ENCODE data around the gene GOSR1. TPM values are rescaled to one million over a fixed set of nuclear protein-coding genes. Genes with fewer than 3 reads are reported as not detected.
"Not testable (repeated sequence)": the region's sequence is repeated elsewhere in the genome, so short reads cannot be mapped to it uniquely, and the experiment has no call there.

The GOSR1 gene
- polyA plus RNA-seq, 2 of the 4 experiments (the other 2 are of a cell fraction) = 48.8 to 49.6 TPM

DNA sequence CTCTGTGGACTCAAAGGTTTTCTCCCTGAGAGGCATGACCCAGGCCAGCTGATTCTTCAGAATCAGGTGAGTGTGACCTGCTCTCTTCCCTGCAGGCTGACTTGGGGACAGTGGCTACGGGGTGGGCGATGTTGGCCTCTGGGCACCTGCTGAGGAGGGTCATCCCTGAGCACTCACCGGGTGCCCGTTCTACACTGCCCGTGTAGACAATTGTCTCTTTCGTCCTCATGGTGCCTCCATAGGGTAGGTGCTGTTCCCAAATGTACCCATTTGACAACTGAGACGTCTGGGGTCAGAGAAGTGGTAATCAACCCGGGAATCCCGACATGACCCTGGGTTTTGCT is 74.8 kb downstream of the GOSR1 start:
- Histone ChIP-seq H3K4me3 (no peak overlapping the region), H3K9me3 (no peaks in the 10 kb centered on the region), H3K4me1 (peaks cover 8% of the 10 kb centered on the region; the same call in 2 of the 3 replicates), H3K4me2 (no peak overlapping the region), H3K27ac (no peak overlapping the region)
- WGBS (ENCODE audit: missing lambda C conversion rate) = 80% methylated on average over 9 of the region's 9 CpGs
- no peak for DNase-seq (ENCODE audit: low read depth in 1 of 2, low spot score in 1 of 2)
- FAIRE-seq = no peak
- CTCF ChIA-PET = no interaction called here
- POLR2A ChIA-PET = no interaction called here
- ATAC-seq = no peak
- no peak for TF ChIP-seq POLR2A (IDR thresholded peaks at IDR 0.05; ENCODE audit: low read length)
- TF ChIP-seq MAFK (IDR thresholded peaks at IDR 0.05; ENCODE audit: partially characterized antibody) = no peak
- no peak for TF ChIP-seq CBX2 (IDR thresholded peaks at IDR 0.05; ENCODE audit: borderline replicate concordance, low read depth)
- TF ChIP-seq KDM1A (IDR thresholded peaks at IDR 0.05; ENCODE audit: low read depth) = no peak
- TF ChIP-seq SMC3 (IDR thresholded peaks at IDR 0.05) = no peak

DNA sequence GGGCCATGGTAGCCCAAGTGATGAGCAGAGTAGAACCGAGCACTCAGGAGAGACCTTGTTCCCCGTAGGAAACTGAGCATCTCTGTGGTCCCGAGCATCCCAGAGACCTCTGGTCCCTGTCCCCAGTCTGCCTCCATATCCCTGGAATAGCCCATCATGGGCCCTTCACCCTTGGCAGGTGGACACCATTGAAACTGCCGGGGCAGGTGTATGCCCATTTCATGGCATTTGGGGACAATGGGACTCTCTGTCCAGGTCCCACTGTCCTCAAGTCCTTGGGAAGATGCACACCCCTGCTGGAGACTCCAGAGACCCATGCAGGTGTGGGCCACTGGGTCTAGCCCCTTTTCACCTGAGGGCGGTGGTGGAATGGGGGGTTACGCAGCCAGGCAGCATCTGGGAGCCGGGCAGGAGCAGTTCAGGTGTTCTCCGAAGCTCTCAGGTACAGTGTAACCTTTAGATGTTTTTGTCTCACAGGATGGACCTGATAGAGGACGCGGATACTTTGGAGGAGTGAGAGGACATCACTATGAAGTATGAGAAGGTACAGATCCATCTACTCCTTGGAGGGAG is 75.9 kb downstream of the GOSR1 start:
- H3K9me3 ChIP-seq = no peaks in the 10 kb centered on the region
- no peak overlapping the region for H3K4me3 ChIP-seq
- DNase-seq (ENCODE audit: low read depth in 1 of 2, low spot score in 1 of 2) (no peak), ATAC-seq (no peak), FAIRE-seq (no peak)
- ChIA-PET POLR2A (no interaction called here), CTCF (interaction anchor here (1.1 kb wide), 1 partner anchor 18 kb away, joined by 3 read pairs; no protein-coding TSS in a partner anchor)
- TF ChIP-seq, protein P1, sequence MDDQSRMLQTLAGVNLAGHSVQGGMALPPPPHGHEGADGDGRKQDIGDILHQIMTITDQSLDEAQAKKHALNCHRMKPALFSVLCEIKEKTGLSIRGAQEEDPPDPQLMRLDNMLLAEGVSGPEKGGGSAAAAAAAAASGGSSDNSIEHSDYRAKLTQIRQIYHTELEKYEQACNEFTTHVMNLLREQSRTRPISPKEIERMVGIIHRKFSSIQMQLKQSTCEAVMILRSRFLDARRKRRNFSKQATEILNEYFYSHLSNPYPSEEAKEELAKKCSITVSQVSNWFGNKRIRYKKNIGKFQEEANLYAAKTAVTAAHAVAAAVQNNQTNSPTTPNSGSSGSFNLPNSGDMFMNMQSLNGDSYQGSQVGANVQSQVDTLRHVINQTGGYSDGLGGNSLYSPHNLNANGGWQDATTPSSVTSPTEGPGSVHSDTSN (IDR thresholded peaks at IDR 0.05) = no peak
- TF ChIP-seq, protein P2, sequence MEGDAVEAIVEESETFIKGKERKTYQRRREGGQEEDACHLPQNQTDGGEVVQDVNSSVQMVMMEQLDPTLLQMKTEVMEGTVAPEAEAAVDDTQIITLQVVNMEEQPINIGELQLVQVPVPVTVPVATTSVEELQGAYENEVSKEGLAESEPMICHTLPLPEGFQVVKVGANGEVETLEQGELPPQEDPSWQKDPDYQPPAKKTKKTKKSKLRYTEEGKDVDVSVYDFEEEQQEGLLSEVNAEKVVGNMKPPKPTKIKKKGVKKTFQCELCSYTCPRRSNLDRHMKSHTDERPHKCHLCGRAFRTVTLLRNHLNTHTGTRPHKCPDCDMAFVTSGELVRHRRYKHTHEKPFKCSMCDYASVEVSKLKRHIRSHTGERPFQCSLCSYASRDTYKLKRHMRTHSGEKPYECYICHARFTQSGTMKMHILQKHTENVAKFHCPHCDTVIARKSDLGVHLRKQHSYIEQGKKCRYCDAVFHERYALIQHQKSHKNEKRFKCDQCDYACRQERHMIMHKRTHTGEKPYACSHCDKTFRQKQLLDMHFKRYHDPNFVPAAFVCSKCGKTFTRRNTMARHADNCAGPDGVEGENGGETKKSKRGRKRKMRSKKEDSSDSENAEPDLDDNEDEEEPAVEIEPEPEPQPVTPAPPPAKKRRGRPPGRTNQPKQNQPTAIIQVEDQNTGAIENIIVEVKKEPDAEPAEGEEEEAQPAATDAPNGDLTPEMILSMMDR (IDR thresholded peaks at IDR 0.05) = no peak
- no peak for TF ChIP-seq RFX5 (IDR thresholded peaks at IDR 0.05)
- no peak for TF ChIP-seq NR3C1 (IDR thresholded peaks at IDR 0.05)
- no peak for TF ChIP-seq ZFP36 (IDR thresholded peaks at IDR 0.05; ENCODE audit: borderline replicate concordance, partially characterized antibody)
- no peak for TF ChIP-seq RNF2 (IDR thresholded peaks at IDR 0.05; ENCODE audit: borderline replicate concordance, low read depth)
- TF ChIP-seq HOXA7 (CRISPR knock-in tag; IDR thresholded peaks at IDR 0.05) = no peak
- no peak for TF ChIP-seq SMC3 (IDR thresholded peaks at IDR 0.05)
- TF ChIP-seq RCOR1 (IDR thresholded peaks at IDR 0.05; ENCODE audit: low read depth, low read length) = no peak
- no peak for TF ChIP-seq RARB (CRISPR knock-in tag; IDR thresholded peaks at IDR 0.05)
- TF ChIP-seq TP53 (CRISPR knock-in tag; IDR thresholded peaks at IDR 0.05) = no peak
- TF ChIP-seq, protein P3, sequence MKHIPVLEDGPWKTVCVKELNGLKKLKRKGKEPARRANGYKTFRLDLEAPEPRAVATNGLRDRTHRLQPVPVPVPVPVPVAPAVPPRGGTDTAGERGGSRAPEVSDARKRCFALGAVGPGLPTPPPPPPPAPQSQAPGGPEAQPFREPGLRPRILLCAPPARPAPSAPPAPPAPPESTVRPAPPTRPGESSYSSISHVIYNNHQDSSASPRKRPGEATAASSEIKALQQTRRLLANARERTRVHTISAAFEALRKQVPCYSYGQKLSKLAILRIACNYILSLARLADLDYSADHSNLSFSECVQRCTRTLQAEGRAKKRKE (CRISPR knock-in tag; IDR thresholded peaks at IDR 0.05; ENCODE audit: low read depth) = no peak
- TF ChIP-seq JUN (IDR thresholded peaks at IDR 0.05) = no peak
- no peak for TF ChIP-seq RAD21 (conservative IDR thresholded peaks at IDR 0.05 in 1 of 2, IDR thresholded peaks at IDR 0.05 in 1 of 2)
- TF ChIP-seq BHLHE40 (IDR thresholded peaks at IDR 0.05; ENCODE audit: low read depth, low read length) = no peak
- no peak for TF ChIP-seq KDM5A (IDR thresholded peaks at IDR 0.05)
- no peak for TF ChIP-seq MYC (IDR thresholded peaks at IDR 0.05; ENCODE audit: borderline replicate concordance, low read length)
- H3K4me2 ChIP-seq = no peak overlapping the region
- WGBS (ENCODE audit: missing lambda C conversion rate) = 69% methylated on average over 10 of the region's 10 CpGs
- H3K27ac ChIP-seq = no peak overlapping the region
- H3K4me1 ChIP-seq = peaks cover 8% of the 10 kb centered on the region; the same call in 2 of the 3 replicates

DNA sequence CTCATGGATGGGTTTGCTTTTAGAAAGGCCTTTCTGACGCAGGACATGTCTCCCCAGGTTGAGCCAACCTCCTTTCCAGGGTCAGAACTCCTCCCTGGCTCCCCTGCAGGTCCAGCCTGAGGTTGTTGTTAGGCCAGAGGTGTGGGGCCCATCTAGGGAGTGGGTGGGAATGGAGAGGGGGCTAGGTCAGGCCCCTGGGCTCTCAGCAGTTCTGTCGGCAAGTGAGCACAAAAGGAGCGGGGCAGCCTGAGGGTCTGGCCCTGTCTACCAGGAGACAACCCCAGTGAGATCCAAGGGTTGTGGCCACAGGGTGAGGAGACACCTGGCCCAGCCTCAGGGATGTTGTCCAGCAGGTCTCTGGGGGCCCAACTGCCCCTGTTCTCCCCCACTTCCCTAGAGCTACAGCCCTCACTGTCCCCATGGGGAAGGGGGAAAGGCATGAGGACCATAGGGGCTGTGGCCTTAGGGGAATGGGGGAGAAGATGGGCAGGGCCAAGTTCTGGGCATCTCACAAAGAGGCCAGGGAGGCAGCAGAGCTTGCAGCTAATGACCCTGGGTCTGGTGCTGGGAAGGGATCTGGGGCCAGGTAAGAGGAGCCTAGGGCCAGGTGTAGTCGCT is 76.7 kb downstream of the GOSR1 start:
- FAIRE-seq; POLR2A ChIA-PET; H3K4me3 ChIP-seq; H3K27ac ChIP-seq; ATAC-seq; H3K4me2 ChIP-seq; DNase-seq (ENCODE audit: low read depth in 1 of 2, low spot score in 1 of 2); H3K9me3 ChIP-seq; H3K4me1 ChIP-seq: not testable (repeated sequence)
- WGBS (ENCODE audit: missing lambda C conversion rate) = 76% methylated on average over 4 of the region's 4 CpGs
- CTCF ChIA-PET = interaction anchor here (0.8 to 1.4 kb wide), 4 partner anchors 9 to 449 kb away, joined by 3 read pairs; no protein-coding TSS in a partner anchor
